ENCODE results near the gene CNTN3.

Gene CNTN3

DNA sequence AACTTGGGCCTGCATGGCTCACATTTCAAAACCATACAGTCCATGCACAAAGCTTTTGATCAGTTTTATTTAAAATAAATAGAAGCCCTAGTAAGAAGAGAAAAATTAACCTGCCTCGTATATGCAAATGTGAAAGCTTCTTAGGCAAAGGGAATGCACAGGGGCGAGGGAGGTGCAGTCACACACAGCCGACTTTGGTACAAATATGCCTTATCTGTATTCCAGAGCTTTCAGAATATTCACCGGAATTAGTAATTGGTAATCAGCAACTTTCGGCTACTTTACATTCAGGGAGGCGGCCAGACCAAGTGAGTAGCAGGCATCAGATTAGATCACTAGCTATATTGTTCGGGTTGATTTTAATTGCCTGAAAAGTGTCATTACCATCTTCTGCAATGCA is 7.5 kb downstream of the CNTN3 start:
- no peak for DNase-seq

DNA sequence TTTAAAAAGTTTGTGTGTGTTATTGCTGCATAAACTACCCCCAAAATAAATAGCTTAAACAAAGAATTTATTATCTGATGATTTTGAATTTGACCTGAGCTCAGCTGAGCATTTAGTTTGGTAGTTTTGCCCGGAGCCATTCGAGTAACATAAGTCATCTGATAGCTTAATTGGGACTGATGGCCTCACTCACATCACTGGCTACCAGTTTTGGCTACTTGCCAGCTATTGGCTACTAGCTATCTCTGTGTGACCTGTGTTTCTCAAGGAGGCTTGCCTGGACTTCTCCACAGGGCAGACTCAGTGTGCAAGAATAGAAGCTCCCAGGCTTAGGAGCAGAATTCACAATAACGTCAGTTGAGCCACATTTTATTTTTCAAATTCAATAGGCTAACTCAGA is 9.0 kb downstream of the CNTN3 start:
- no peak for DNase-seq

DNA sequence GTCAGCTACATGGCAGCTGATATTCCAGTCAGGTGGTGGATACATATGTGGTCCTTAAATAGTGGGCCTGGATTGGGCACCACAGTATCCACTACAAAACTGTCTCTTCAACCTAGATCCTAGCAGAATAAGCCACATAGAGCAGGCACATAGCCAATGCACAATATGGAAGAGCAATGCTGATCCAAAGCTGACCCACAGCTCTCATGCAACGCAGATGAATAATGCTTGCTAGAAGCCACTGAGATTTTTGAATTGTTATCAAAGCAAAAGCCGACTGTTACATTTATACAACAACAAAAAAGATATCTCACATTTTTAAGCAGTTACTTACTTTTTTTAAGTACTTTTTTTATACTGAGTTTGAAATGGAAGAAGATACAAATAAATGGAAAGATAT is 11.2 kb downstream of the CNTN3 start:
- no peak for DNase-seq

DNA sequence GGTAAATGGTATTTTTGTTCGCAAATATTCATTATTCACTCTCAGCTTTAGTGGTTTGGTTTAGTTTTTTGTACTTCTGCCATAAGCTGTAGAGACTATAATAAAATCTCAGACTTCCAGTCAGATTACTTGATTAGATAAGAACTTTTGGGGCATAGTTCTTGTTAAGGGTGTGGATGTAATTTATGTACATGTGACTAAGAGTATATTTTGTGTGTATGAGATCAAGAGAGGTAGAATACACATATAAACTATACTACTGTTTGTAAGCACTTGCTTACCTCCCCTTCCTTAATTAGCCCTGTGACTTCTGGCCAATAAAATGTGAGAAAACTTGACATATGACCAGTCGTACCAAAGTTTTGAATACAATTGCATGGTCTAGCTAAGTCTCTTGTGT is 12.0 kb downstream of the CNTN3 start:
- DNase-seq = no peak

DNA sequence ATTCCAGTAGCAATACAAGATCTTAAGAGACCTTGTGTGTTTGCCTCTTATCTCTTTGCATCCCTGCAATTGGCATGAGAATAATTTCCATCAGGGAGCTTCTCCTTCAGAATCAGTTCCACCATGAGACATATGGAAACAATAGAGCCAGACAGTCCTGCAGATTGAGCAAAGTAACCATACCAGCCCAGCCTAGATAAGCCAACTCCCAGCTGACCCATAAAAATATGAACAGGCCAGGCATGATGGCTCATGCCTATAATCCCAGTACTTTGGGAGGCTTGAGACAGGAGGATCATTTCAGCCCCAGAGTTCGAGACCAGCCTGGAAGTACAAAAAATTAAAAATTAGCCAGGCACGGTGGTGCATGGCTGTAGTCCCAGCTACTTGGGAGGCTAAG is 12.7 kb downstream of the CNTN3 start:
- no peak for DNase-seq

DNA sequence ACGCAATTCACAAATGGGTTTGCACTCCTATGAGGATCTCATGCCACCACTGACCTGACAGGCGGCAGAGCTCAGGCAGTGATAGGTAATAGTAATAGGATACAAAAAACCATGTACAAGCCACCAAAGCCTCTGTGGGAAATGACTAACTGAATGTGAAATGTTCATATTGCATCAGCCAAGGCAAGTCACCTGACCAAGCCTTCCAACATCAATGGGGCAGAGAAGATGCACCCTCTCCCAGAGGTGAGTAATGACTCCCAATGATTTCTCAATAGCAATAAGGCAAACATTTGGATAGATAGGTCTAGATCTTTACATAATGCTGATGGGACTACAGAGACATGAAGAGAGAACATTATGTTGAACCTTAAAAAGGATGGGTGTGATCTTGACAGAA is 14.9 kb downstream of the CNTN3 start:
- DNase-seq = no peak

DNA sequence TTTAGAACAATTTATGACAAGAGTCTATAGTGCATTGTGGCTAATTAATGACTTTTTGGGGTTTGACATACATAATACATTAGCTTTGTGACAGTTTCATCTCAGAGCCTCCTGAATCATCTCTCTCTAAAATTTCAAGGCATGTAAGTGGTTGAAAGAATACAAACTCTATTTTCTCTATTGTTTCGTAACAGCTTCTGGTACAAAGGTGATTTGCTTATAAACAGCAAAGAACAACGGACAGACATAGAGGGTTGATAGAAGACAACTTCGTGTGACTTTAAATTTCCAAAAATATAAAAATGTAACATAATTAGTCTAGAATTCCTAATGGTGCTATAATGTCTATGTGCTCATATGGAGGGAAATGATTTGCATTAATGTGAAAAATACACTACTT is 21.3 kb downstream of the CNTN3 start:
- DNase-seq = no peak

DNA sequence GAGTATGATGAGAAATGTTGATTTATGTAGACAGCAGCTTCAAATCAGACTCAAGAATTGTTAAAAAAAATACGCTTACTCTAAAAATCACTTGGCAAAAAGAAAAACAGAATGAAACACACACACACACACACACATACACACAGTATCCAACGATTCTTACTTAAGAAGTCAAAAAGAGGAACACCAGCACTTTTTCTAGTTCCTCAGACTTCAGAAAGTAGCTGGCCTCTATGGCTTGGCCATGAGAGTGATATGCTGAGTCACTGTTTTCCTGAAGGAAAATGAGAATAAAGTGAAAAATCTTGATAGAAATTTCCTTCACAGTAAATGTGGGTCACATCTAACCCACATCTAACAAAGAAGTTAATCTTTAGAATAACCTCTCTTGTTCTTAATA is 22.1 kb downstream of the CNTN3 start:
- no peak for DNase-seq

DNA sequence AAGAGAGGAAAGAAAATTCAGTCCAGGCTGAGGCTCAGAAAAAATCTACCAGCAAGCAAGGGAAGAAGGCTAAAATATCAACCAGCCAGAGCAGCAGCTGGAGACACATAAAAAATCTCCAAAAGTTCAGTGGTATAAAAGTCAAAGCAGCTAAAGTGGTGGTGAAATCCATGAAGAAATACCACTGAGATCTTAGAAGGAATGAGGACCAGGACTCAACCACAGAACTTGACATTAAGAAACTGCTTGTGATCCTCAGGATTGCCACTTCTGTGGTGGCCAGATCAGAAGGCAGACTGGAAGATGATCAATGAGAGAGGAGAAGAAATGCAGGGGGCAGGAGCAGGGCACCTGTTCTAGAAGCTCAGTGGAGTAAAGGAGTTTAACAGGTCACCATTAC is 22.5 kb downstream of the CNTN3 start:
- DNase-seq = no peak

DNA sequence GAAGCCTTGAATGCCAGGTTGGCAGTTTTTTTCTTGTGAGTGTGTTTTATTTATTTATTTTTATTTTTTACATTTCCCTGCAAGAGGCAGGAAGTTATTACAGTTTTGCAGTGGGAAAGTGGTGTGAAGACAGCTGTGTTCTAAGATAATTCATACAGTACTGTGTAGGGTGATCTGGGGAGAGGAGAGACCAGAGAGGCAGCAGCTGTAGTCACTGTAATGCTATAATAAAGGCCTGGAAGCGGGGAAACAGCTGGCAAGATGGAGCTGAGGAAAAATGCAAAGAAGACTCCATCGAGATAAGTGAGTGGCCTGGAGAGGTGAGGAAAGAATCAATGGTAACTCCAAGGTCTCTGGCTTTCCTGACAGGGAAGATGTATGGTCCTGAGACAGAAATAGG is 23.1 kb downstream of the CNTN3 start:
- DNase-seq = no peak

DNA sequence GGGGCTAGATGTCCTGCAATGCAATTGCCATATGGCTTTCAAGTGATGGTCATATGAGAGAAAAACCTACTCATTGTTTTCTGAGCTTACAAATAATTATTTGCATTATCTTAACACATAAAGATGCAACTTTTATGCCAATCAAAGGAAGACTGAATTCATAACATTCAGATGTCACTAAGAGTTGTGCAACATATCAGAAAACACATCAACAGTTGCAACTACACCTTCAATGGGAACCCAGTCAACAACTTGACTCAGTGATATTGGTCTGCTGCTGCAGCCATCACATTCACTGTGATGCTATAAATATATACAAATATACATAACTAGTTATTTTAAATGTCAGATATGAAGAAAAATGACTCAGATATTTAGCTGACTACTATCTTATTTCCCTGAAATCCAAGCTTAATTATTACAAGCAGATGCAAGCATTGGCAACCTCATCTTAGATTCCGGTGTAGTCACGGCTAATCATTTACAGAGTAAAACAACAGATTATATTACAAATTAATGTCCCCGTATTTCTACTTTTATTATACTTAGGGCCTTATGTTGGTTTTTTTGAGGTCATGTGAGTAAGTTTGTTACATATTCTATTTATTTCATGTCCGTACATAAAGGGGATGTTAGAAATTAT is 23.7 kb downstream of the CNTN3 start:
- no peak for DNase-seq

DNA sequence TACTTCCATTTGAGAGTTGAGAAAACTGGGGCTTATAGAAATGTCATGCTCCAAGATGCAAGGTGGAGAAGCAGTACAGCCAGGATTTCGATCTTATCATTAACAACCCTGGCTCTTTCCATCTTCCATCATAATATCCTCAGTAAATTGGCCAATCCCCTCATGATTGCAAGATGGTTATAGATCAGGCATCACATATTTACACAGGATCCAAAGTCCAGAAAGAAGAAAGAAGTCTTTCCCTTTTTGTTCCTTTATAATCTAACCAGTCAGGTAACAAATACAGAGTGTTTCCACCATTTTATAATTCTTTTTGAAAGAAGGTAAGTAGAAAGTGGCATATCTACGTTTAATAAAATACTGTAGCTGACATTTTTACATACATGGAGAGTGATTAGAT is 29.7 kb downstream of the CNTN3 start:
- DNase-seq = no peak

DNA sequence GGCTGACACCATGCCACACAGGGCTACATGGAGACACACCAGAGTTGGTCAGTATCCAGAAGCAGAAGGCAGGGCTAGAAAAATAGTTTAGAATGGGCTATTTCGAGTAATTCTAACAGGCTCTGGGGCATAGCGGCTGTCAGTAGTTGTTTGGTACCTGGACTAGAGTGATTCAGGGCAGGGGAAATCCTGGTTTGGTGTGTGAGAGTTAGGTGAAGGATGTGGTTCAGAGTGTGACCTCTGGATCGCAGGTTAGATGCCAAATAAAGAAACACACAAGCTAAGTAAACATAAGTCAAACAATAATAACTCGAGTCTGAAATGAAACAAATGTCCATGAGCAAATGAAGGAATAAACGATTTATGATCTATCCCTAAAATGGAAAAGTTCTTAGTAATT is 31.5 kb downstream of the CNTN3 start:
- DNase-seq = no peak

DNA sequence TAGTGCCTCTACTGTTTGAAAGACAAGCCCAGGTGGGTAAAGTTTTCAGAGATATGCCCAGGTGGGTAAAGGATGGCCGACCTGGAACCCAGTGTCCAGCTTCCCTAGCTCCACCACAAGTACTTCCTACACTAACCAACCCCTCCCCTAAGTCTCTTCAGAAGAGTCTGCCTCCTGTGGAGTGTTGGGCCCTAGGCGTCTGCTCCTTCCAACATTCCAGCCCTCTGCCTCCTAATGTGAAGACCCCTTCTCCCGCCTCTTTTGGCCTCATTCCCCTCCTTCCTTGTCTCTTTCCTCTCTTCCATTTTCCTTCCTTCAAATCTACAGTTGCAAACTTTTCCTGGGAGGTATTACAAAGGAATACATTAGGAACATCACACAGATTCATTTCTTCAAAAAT is 38.6 kb downstream of the CNTN3 start:
- DNase-seq = no peak

DNA sequence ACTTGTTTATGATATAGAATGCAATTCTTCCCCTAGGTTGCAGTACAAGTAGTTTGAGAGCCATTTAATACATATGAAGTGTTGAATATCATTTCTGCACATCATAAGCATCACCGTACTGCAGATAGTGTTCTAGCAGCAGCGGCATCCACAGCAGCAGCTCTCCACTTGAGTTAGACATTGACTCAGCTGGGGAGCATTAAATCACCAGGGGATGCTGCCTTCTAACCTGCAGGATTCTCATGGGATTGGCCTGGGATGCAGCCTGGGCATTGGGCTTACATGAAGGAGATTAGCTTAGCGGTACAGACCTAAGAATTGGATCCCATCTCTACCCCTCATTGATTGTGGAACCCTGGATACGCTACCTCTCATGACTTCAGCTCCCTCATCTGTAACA is 43.3 kb downstream of the CNTN3 start:
- DNase-seq = no peak

All from effector CD8-positive, alpha-beta T cell (primary cell).